ENCODE data around the gene ADCY1.
"Not testable (repeated sequence)": the region's sequence is repeated elsewhere in the genome, so short reads cannot be mapped to it uniquely, and the experiment has no call there.

ADCY1 gene

DNA sequence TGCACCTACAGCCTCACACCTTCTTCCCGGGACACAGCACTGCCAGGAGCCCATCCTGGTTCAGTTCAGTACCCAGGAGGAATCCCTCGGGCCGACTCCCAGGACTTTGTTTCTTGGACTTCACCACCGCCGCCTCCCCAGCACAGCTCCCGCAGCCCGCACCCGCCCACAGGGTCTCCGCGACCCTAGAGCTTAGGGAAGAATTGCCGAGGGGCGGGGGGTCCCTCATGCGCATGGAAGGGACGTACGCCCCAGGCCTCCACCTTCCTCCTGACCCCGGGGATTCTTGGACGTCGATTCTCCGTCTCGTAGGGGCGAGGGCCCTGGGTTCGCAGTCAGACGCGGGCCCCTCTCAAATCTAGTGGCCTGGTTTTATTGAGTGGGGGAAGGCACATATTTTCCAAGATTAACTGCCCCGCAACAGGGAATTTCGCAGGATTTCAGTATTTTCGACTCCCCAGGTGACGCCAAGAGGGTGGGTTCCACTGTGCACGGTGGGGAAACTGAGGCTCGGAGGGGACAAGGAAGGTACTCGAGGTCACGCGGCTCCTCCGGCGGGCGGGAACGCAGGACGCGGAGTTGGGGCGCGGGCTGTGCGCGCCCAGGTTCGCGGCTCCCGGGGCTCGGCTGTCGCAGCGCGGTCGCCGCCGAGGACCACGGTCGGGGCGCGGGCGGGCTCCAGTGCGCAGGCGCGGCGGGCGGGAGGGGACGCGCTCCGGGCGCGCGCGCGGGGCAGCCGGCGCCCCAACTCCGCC is at the start of gene ADCY1:
Gene ADCY1 (plus strand): TSS at position 708 of the 755 bp plus-strand sequence. CDS start 176 bp downstream, outside the sequence.
- intact Hi-C loops (cut with DNase I), result no loop called here
- no peak for DNase-seq

DNA sequence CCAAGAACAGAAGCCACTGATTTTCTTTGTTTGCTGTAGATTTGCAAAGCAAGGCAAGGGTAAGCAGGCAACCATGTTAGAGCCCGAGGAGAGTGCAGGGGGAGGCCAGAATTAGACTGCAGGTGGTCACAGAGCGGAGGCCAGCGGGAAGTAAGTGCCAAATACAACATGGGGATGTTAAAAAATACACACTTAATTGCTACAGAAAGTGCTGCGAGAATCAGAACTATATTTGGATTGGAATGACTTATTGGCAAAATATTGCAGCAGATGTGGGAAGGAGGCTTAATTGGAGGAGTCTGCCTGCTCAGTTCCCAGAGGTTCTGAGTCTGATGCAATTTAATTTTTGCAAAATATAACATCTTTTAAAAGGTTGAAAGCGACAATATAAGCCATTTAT is 49.7 kb upstream of the ADCY1 start:
- DNase-seq, result no peak

DNA sequence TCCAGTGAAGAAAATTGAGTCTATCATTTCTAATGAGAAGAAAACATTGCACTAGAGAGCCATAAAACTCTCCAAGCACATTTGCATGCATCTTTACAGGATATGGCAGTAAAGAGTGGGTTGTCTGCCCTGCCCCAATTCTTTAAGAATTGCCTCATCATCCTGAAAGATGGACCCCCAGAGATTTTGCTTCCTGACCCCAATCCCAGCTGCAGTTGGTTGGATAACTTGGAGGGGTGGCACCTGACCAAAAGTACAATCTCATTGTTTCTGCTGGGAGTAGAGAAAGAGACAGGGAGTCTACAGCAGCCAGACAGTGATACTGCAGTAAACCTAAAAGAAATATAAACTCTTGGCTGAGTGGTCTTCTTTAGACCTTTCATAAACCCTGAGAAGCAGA is 49.1 kb upstream of the ADCY1 start:
- no peak for DNase-seq
- intact Hi-C loops (cut with DNase I), result no loop called here

More for the DNA sequence above, 49.7 kb upstream of the ADCY1 start:
- intact Hi-C loops (cut with DNase I), result no loop called here

DNA sequence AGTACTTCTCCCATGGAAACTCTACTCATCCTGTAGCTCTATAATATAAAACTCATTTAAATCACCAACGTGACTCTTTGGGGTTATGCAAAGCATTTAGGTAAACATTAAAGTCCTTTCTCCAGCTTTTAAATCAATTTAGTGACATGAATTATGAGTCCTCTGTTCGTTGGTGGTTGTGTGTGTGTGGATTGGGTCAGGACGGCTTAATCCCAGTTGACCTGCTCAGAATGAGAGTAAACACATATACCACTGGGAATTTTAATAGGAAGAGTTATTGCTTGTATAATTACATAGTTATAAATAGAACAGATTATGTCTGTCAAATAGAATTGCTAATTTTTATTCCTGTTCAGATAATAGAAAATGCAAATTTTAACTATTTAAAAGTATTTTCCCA is 30.7 kb upstream of the ADCY1 start:
- intact Hi-C loops (cut with DNase I), result no loop called here
- DNase-seq, result no peak

DNA sequence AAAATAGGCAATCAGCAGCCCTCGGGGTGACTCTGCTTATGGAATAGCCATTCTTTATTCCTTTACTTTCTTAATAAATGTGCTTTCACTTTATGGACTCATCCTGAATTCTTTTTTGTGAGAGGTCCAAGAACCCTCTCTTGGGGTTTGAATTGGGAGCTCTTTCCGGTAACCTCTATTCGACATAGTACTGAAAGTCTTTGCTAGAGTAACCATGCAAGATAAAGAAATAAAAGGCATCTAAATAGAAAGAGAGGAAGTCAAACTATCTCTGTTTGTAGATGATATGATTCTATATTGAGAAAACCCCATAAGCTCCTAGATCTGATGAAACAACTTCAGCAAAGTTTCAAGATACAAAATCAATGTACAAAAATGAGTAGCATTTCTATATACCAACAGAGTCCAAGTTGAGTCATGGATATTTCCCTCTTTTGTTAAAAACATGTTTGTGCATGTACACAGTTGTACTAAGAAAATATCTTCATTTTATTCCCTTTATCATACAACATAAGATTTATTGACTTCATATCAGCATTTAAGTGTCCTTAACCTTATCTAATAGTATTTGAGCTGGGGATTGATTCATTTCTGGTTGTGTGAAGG is 29.0 kb upstream of the ADCY1 start:
- DNase-seq; intact Hi-C loops (cut with DNase I): not testable (repeated sequence)

DNA sequence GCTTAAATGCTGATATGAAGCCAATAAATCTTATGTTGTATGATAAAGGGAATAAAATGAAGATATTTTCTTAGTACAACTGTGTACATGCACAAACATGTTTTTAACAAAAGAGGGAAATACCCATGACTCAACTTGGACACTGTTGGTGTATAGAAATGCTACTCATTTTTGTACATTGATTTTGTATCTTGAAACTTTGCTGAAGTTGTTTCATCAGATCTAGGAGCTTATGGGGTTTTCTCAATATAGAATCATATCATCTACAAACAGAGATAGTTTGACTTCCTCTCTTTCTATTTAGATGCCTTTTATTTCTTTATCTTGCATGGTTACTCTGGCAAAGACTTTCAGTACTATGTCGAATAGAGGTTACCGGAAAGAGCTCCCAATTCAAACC is 25.3 kb upstream of the ADCY1 start:
- DNase-seq; intact Hi-C loops (cut with DNase I): not testable (repeated sequence)

DNA sequence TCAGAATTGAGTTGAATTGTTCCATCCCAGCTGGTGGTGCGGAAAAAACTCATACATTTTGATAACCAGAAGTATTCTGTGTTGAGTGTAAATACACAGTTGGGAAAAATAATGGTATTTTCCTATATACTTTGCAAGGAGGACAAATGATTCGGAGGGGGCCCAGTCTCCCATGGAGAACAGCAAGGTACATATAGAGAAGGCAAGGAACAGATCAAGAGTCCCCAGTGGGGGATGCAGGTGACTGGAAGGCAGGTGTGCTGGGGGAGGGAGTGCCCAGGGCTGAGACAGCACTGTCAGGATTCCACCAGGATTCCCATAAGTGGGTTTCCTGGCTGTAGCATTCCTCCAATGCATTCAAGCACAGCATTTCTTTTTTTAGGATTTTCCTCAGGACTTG is 10.8 kb upstream of the ADCY1 start:
- intact Hi-C loops (cut with DNase I), result no loop called here
- DNase-seq, result no peak

DNA sequence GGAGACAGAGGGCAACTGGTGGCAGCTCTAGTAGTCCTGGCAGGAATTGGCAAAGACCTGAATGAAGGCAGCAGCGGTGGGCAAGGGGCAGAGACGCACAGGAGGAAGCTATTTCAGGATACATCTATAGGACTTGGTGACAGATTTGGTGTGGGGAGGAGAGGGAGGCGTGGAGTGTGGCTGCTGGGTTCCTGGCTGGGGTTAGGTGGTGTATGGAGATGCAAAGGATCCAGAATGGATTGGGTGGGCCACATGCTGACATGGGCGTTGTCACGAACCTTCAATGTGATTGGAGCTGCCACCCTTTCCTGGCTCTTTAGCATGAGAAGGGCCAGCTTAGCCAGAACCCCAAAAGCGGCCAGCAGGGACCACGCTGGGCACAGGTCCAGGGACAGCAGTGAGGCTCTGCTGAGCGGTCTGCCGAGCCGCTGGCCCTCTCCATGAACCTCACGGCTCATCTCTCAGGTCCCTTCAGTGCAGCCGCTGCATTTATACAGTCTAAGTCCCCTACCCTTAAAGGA is 10.2 kb upstream of the ADCY1 start:
- no peak for DNase-seq
- intact Hi-C loops (cut with DNase I), result no loop called here

DNA sequence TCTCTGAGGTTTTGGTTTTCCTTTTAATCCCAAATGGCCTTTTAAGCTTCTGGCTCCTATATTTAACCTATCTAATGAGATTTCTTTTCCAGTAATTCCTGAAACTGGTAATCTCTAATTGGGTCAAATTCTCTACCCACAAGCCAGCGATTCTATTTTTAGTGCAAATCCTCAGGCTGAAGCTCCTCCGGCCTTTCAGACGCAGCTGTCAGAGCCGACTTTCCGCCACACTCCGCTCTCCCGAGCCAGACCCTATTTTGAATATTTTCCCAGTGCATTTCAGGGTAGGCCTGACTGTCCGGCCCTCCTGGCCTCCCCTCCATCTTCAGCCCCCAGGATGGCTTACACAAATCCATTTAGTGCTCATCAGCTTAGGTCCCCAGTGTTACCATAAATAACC is 9.7 kb upstream of the ADCY1 start:
- DNase-seq, result no peak

DNA sequence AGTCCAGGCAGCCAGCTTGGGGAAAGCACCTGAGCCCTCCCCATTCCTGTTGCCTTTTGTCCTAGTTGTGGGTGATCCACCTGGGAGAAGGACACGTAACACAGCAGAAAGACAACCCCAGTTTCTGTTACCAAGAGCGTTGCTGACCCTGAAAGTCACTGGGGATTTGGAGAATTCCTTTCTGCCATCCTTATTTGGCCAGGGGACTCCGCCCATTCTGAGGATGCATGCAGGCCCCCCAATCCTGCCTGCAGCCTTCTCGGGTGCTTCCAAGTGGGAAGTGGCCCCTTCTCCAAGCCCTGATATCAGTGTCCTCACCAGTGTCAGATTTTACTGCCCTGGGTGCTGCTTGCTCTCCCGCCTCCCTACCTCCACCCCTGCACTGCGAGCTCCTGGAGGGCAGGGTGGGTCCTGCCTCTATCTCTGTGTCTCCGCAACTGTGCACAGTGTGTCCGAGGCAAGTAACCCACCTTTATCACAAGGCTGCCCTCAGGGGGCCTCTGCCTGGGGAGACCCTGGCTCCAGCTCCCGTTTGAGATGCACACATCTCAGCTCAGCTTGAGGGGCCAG is 9.2 kb upstream of the ADCY1 start:
- DNase-seq, result no peak
- intact Hi-C loops (cut with DNase I), result no loop called here

More for the DNA sequence above, 9.7 kb upstream of the ADCY1 start:
- intact Hi-C loops (cut with DNase I), result no loop called here

DNA sequence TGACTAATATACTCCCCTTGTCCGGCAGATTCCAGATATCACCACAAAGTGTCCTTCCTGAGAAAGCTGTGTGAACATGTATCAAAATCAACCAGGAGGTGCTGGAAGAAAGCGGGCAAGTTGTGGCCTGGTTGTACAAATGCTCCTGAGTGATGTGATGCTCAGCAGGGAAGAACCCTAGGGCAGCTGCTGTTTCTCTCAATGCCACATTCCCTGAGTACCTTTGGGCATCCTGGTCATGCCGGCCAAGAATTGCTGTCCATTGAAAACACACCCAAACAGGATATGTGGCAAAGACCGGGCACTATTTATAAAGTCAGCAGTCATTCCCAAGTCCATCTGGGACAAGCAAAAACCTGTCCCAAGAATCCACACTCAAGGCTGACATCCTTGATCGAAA is 7.8 kb upstream of the ADCY1 start:
- DNase-seq, result no peak
- intact Hi-C loops (cut with DNase I), result no loop called here

DNA sequence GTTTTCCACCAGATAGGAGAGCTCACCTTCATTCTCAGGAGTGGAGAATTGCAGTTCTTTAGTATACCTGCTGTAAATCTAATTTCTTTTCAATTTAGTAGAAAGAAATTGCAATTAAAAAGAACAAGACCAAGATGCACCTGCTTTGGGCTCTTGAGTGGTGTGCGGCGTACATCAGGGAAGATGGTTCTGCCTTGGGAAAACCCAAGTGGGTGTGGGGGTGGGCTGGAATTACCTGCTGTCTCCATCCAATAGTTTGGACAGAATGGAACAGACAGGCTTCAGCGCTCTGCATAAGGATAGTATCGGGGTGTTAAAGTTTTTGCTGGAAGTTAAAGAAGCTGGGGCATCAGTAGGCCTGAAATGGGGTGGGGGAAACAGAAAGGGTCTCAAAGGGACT is 7.2 kb upstream of the ADCY1 start:
- no peak for DNase-seq
- intact Hi-C loops (cut with DNase I), result no loop called here

DNA sequence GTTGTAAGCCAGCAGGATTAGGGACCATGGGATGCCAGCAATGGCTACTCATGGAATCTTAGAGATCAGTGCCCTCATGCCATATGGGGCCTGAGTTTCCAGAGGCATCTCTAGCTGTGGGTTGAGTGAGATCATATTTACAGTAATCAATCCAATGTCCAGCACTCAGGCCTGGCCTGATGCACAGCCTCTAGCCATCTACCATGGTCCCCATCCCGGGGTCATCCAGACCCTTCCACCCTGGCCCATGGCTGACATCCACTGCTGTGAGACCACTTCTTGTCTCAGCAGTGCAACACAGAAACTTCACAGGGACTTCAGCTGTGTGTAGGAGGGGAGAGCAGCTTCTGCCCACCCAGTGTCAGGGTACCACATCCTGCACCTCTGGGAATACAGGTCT is 6.5 kb upstream of the ADCY1 start:
- intact Hi-C loops (cut with DNase I), result no loop called here
- DNase-seq, result peak in 2 of 10 donors; percentile 52 to 61

DNA sequence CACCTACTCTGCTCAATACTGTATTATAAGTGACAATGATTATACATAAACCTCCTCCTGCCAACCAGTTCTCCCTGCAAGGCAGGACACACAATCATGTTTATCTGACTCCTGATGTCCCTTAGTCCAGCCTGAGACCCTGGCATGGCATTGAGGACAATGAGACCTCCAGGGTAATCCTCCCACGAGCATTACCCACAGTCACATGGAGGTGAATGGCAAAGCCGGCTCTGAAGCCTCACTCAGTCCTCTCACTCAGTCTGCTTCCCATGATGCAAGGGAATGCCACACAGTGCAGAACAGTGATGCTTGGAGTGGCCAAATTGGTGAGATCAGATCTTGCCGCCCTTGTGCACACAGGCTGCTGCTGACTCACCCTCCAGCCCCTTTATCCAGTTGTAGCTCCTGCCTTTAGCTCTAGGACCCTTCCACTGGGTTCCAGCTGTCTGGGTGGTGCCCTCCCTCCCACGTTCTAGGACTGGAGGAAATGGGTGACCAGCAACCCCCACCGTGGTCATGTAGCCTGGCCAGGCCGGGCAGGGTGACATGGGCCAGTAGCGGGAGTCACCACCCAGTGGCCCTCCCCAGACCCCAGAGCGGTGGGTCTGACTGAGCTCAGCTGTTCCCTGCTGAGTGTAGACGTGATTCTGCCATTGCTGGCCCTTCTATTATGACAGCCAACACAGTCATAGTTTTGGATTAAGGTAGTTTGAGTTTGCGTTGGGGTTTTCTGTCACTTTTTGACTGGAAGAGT is 5.5 kb upstream of the ADCY1 start:
- intact Hi-C loops (cut with DNase I), result no loop called here
- peak in 2 of 10 donors; percentile 25 to 59 for DNase-seq

DNA sequence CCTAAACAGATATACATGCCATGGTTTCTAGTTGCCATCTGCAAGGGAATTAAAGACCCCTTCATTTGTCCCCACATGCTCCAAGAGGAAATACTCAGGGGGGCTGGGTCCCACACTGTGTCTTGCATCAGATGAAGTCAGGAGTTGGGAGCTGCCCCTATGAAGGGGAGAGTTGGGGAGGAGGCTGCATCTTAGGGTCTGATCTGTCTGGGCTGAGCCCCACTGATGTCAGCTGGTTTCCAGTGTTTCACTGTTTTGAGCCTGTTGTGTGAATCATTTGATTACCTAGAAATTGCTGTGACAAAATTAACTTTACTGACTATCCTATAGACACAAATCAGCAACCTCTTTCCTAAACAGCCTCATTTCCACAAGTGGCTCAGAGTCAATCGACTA is 4.9 kb upstream of the ADCY1 start:
- no peak for DNase-seq

DNA sequence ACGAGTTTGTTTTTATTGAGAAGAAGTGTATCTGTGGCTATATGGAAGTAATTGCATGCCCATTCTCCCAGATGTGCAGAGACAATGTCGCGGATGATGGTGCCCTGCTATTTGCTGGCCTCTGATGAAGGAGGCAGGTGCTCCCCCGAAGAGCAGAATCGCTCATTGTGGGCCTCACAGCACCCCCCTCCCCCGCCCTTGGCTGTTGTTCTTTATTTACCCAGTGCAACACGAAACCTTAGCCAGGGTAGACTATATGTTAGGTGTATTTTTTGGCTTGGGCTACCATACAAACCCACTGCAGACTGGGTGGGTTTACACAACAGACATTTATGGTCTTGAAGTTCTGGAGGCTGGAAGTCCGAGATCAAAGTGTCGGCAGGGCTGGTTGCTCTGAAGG is 3.4 kb upstream of the ADCY1 start:
- no peak for DNase-seq
- intact Hi-C loops (cut with DNase I), result no loop called here

More for the DNA sequence above, 4.9 kb upstream of the ADCY1 start:
- intact Hi-C loops (cut with DNase I), result no loop called here

DNA sequence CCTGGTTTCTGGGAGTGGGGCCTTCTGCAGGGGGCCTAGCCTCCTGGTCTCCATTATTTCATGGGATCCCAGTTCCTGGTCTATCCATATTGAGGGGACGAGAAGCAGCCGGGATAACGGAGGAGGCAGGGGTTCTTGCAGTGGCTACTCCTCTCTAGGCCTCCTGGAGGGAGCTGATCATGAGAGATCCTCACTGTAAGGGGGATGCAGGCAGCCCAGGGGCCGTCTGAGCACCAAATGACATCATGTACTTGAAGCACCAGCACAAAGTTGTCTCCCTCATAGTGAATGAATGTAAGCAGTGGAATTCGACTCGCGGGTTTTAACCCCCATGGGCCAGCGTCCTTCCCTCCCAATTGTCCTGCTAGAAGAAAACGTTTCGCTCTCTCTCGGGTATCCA is 964 bp upstream of the ADCY1 start:
- intact Hi-C loops (cut with DNase I), result no loop called here
- peak in 1 of 10 donors; percentile 76 for DNase-seq

DNA sequence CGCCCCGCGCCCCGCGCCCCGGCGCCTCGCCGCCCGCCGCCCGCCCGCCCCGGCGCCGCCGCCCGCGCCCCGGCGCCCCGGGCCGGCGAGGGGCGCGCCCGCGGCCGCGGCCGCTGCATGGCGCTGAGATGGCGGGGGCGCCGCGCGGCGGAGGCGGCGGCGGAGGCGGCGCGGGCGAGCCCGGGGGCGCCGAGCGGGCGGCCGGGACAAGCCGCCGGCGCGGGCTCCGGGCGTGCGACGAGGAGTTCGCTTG is 174 bp downstream of the ADCY1 start:
- intact Hi-C loops (cut with DNase I), result no loop called here
- DNase-seq, result no peak

DNA sequence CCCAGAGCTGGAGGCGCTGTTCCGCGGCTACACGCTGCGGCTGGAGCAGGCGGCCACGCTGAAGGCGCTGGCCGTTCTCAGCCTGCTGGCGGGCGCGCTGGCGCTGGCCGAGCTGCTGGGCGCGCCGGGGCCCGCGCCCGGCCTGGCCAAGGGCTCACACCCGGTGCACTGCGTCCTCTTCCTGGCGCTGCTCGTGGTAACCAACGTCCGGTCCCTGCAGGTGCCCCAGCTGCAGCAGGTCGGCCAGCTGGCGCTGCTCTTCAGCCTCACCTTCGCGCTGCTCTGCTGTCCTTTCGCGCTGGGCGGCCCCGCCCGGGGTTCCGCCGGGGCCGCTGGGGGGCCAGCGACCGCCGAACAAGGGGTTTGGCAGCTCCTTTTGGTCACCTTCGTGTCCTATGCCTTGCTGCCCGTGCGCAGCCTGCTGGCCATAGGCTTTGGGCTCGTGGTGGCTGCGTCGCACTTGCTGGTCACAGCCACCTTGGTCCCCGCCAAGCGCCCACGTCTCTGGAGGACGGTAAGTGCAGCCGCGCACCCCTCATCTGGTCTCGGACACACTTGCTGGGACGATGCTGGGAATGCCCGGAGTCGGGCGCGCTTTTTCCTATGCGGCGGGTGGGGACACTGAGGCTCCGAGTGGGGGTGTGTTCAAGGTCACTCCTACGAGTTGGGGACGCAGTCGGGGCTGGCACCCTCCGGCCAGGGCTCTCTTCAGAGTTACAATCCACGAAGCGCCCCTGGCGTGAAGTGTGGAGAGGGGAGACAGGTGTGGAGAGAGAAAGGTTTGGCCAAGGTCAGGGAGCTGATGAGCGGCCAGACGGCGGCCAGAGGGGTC is 717 bp downstream of the ADCY1 start:
- intact Hi-C loops (cut with DNase I), result no loop called here
- peak in 1 of 10 donors; percentile 74 for DNase-seq

DNA sequence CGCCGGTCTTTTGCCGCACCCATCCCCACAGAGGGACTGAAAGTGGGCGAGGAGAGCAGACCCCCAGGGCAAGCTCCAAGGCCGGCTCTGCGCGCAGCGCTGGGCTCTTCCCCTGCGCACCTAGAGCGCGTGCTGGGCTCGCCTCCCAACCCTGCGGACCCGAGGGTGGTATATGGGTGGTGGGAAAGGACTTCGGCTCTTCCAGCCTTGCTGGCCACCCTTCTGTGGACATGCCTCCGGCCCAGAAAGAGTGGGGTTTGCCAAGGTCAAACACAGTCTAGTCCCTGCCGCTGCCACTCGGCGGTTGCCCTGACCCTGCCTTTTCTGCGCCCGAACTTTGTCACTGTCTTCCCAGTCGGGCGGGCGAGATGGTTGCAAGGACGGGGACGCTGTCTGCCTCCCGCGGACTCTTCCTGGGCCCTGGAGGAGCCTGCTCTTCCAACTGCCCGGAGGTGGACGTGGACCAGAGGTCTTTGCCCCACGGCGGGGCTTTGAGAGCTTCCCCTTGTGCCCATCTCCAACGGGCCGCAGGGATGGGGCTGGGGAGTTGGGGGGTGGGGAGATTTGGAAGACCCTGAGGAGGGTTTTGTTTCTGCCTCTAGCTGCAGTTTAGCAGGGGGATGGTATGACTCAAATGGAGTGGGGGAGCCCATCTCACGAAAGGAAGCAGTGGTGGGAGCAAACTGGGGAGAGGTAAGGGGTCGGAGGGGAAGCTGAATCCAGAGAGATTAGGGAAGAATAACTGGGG is 1.5 kb downstream of the ADCY1 start:
- intact Hi-C loops (cut with DNase I), result no loop called here
- DNase-seq, result peak in 1 of 10 donors; percentile 72

All from posterior cingulate gyrus (tissue), 11 donors.